GM18517 (cell line): ENCODE data around the gene ARL6IP4.

Experiments used
- ATAC-seq: cut with Tn5 transposase; IDR thresholded peaks from one replicate; pipeline ENCODE4 v1.9.1; 2021; ENCODE audit warnings: mild to moderate bottlenecking, moderate library complexity; ENCODE audit not compliant: unreplicated experiment

Gene ARL6IP4

DNA sequence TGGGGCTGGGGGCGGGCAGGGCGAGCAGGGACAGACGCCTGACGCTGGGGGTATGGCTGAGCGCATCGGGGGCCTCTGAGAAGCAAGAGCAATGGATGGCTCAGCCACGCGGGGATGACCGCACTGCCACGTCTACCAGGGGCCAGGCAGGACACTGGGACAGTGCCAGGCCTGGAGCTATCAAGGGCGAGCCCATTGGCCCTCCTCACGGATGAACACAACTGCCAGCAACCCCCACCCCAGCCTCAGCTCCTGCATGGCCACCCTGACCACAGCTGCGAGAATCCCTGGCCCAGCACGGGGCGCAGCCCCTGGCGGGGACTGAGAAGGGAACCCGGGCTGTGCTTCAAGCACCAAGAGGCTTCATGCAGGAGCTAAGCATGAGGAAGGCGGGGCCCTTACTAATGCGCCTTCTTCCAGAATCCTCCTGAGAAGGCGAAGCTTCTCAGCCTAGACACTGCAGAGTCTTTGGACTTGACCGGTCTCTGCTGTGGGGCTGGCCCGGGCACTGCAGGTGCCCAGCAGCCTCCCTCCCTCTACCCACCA is 9.5 kb downstream of the ARL6IP4 start:
- no peak for ATAC-seq

DNA sequence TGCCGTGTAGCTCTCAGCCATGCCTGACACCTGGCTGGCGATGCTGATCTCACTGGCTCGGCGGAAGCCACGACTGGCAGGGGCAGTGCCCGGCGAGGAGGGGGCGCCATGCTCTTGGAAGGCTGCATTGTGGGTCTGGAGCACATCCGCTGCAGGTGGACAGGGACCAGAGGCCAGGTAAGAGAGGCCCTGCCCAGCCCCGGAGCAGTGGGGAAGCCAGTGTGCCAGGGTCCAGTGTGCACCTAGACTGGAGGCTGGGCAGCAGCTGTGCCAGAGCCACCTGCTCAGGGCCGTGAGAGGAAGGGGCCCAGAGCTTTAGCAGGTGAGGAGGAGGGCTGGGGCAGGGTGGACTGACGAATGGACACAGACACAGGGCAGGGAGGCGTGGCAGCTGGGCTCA is 10.1 kb downstream of the ARL6IP4 start:
- no peak for ATAC-seq

DNA sequence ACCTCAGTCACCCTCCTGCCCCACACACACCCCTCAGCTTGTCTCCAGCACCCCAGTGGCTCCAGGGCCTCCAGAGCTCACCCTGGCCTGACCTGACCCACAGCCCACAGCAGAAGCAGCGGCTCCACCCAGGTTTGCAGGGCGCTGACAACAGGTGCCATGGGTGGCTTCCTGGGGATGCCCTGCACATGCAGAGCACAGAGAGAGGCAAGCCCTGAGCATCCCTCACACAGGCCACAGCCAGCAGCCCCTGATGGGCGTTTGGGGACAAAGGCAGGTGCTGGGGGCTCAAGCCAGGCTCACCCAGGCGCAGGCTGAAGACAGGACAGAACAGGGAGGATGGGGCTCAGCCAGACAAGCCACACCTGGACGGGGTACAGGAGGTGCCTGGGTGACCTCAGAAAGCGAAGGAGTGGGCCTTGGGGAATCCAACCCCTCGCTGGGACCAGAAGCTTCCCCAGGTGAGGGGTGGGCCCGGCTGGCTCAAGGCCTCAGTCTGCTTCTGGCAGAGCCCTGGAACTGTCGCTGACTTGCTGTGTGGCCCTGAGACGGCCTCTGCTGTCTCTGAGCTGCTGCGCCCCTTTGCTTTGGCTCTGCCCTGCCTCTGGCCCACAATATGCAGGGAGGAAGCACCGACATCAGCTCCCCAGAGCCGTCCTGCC is 10.6 kb downstream of the ARL6IP4 start:
- ATAC-seq, result no peak

DNA sequence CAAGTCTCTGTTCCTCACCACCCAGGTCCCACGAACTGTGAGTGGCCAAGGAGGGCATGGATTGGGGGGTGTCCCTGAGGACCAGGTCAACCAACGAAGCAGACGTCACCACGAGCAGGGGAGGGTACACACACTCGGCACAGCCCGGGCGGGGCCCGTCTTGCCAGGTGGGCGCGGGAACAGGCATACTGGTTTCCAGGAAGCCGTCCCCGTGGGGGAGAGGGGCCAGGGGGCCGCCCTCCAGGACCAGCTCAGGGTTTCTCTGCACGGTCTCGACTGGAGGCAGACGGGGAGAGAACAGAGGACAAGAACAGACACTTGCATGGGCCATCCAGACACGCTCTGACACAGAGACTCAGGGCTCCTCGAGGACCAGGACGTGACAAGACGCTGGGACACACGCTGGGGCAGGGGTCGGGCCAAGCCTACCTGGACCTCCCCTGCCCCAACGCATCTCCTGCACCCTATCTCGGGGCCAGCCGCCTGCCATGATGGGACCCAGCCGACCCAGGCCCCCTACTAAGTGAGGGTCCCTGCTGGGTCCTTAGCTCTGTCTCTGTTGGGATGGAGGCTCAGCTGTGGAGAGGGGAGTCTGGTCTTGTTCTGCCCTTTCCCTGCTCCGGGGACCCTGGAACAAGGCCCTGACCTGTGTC is 11.3 kb downstream of the ARL6IP4 start:
- ATAC-seq, result no peak

DNA sequence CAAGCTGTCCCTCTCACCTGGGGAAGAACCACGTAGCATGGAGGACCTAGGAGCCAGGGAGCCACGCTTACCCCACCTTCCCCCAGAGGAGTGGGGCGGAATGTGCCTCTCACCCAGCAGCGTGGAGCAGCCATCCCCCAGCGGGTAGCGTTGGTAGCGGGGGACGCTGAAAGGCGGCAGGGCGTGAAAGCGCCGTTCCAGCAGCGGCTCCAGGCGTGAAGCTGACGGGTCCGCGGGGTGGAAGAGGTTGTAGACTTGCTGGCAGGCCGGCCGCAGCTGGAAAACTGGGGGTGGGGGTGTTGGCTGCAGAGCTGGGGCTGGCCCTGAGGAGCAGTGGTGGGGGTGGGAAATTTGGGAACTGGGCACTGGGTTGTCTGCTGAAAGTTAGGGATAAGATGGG is 11.9 kb downstream of the ARL6IP4 start:
- ATAC-seq, result no peak

- no peak for ATAC-seq
Observed at GRCh38 chr12:122994140-122994675, 13.7 kb downstream of the ARL6IP4 start.

GRCh38 chr12:122994781-122995502 is 14.5 kb downstream of the ARL6IP4 start:
- no peak for ATAC-seq

GRCh38 chr12:122995503-122996187 is 15.2 kb downstream of the ARL6IP4 start:
- ATAC-seq, result no peak

GRCh38 chr12:122996188-122996601 is 15.7 kb downstream of the ARL6IP4 start:
- ATAC-seq, result no peak

GRCh38 chr12:122996621-122997342 is 16.3 kb downstream of the ARL6IP4 start:
- ATAC-seq, result no peak

GRCh38 chr12:122997343-122998250 is 17.1 kb downstream of the ARL6IP4 start:
- ATAC-seq, result no peak

DNA sequence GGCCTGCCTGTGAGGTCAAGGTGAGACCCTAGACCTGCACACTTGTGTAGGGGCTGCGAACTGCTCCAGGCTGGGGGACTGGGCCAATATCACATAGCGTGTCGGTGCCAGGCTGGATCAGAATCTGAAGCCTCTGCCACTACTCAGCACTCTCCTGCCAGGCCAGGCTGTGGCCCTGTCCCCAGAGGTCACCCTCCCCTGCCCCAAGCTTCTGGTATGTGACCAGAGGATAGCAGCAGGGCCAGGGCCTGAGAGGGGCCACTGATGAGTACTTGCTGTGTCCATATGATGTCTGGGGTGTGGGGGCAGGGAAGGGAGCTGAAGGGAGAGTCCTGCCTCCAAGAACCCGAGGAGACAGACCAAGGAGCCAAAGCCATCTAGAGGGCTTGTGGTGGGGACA is 17.8 kb downstream of the ARL6IP4 start:
- no peak for ATAC-seq

- ATAC-seq, result no peak
Observed at GRCh38 chr12:122999196-122999946, 18.9 kb downstream of the ARL6IP4 start.

DNA sequence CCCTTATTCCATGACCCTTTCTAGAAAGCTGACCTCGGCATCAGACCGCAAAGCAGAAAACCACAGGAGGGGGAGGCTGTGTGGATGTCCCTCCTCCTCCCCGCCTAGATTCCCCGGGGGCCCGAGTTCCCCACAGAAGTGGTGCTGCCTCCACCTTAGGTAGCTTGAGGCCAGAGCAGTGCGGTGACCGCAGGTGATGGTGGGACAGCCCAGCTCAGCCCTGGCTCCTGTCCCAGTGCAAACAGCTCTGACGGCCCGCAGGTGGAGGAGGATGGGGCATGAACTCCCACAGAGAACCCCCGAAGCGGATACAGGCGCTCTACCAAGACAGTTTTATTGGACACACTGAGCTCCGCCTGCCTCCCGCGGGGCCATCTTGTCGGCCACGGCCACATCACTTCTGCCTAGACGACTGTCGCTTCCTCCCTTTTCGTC is 19.5 kb downstream of the ARL6IP4 start:
- ATAC-seq, result no peak

DNA sequence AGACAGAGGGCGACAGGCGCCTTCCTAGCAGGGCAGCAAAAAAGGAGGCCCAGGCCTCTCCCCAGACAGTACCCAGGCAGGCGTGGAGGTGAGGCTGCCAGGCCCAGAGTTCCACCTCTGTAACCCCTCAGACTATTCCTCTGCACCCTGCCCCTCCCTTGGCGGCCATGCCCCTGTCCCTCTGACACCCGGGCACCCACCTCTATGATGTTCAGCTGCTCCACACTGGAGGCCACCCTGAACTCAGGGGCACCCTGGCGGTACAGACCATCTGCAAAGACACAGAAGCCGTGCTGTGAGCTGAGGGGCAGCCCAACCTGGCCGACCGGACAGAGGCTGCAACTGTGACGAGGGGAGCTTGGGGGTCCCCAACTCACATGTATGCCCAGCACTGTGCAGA is 20.1 kb downstream of the ARL6IP4 start:
- ATAC-seq, result no peak

GRCh38 chr12:123001464-123001863 is 21.0 kb downstream of the ARL6IP4 start:
- no peak for ATAC-seq

DNA sequence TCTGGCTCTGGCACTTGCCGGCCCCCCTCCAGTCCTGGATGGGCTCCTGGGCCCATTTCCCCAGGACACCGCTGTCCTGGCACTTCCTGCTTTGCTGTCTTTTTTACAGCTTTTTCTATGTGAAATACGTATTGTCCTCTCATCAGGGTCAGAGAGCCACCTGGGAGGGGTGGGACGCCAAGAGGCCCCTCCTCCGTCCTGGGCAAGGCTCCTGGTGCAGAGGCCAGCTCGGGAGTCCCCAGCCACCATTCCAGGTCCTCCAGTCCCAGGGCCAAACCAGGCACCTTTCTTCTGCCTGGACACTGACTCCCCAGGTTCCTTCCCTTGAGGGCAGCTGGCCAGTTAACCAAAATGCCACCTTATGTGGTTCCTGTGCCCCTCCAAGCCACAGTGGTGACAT is 22.8 kb downstream of the ARL6IP4 start:
- no peak for ATAC-seq

DNA sequence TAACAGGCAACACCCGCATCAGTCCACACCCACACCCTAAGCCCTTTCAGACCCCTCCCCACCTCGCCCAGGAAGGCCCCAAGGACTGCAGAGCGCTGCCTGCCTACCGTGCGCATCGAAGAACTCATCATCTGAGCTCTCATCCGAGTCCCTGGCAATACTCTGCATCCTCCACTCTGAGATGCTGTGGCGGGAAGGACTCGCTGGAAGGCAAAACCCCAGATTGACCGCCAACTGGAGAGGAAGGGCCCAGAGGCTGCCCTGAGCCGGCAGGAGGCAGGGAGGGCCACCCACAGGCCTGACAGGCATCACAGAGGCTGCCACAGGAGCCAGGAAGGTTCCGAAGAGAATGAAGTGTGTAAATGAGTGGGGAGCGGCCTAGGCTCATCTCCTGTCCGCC is 23.8 kb downstream of the ARL6IP4 start:
- ATAC-seq, result no peak
